ENCODE measurements around the gene NSD1.
"Not testable (repeated sequence)": the region's sequence is repeated elsewhere in the genome, so short reads cannot be mapped to it uniquely, and the experiment has no call there.

NSD1 gene

DNA sequence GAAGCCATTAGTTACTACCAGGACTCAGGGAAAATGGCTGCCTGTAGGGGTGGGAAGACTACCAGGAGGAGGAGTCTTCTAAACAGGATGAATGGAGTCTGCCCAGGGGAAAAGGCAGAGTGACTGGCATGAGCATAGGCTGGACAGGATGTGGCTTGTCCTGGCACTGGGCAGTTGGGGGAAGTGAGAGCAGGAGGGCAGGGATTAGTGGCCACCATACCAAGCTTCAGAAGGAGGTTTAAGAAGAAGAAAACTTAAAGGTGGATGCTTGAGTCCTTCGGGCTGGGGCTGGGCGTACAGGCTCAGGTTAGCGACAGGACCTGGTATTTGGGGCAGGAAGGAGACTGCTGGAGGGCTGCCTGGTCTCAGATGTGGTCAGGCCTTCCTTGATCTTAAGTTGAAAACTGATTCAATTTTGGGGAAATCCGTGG lies 5.0 kb upstream of the NSD1 start:
- no peak for DNase-seq (ENCODE audit: low read depth)

DNA sequence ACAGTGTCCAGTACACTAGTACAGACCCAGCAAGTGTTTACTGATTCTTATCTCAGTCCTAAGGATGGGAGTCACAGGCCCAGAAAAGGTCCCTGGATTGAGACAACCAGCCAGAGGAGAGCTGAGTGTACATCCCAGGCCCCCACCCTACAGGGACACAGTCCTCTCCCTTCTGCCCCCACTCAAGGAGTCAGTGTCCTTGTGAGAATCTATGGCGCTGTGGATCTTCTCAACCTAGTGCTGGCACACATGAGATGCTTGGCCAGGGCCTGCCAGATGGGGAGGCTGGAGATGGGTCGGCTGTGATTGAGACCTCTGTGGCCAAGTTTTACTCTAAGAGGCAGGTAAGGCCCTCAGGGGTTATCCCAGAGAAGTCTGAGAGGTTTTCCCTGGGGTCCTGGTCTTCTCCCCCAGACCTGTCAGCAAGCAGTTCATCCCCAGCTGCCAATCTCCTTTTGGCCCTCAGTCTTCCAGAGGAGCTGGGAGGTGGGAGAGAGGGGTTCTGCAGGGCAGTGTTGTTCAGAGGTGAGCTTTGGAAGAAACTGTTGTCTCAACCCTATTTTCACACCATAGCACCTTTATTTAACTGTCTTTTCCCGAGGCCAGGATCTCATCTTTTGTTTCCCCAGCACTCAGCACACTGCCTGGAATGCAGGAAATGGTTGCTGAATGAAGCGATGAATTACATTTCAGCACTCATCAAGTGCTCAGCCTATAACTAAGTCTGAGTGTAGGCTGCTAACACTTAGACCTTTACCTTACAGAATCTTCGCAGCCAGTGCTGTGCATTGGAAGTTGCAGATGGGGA lies 3.2 kb upstream of the NSD1 start:
- DNase-seq (ENCODE audit: low read depth), result no peak

DNA sequence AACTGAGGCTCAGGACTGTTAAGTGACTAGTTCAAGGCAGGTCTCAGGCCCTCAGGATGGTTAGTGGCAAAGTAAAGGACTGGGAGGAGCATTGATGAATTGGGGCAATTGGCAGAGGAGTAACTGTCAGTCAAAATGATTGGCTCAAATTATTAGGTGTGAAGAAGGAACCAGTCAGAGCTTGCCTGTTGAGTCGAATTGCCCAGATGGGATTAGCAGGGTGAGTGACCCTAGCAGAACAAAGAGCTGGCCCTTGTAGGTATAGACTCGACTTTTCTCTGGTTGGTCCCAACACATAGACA lies 2.6 kb upstream of the NSD1 start:
- DNase-seq (ENCODE audit: low read depth), result no peak

DNA sequence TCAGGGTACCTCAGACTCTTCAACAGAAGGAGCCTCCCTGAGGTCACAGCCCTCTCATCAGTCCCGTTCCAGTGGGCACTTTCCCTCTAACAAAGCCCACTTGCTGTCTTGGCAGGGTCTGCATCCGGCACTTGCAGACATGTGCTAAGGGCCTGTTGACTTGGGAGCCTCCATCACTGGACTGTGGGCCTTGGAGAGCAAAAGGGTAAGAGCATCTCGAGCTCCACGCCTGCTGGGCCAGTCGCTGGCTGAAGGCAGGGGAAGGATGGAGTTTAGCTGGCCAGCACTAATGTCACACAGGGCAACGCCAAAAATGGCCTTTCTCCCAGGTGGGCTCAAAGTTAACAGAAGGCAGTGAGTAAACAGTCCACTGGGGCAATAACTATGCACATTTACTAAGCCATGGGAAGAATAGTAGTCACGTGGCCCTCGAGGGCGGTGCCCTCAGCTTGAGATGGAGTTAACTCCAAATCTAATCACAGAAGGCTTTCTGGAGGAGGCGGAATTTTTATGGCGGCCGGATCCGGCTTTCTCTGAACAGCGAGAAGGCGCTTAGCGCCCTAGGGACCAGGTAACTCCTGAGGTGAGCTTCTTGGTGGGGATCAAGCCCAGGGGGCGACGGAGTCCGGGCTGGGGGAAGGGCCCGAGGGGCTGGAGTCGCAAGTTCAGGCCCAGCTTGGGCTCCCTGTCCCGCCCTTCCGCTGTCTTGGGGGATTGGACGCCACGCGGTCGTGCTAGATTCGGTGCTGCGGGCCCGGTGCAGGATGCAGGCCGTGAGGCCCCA lies 2.0 kb upstream of the NSD1 start:
- DNase-seq (ENCODE audit: low read depth), result no peak

DNA sequence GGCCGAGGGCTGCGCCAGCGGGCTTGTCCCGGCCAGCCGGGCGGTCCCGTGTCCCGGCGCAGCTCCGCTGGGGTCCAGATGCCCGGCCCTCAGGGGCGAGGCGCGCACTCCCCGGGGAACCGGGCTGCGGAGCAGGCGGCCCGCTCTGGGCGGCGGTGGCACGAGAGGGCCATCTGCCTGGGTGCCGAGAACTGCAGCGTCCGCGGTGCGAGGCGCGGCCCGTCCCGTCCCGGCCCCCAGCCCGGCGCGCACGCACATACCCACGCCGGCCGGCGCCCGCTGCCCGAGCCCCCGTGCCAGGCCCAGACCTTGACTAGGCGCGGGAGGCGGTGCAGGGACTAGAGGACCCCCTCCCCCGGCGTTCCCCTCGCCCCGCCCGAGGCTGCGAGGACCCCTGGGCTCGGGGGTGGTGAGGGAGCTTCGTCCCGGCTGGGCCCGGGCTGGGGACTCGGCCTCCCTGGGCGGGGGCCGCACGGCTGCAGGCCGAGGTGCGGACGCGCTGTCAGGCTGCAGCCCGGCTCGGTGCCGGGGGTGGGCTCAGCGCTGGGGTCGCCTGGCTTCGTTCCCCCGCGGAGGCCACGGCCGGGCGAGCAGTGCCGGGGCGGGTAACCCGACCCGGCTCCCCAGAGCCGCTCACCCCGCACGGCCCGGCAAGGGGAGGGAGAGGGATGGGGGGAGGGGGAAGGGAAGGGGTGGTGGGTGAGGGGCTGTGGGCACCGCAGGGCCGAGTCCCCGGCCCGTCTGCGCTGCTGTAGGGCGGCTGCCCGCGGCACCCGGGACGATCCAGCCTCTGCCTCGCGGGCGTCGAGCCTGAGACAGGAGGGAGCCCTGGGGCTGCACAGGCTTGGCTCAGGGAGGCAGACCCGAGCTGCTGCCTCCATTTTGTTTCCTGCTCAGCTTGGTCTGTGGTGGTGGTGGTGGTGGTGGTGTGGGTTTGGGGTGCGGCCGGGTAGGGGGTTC lies 1.2 kb upstream of the NSD1 start:
- no peak for DNase-seq (ENCODE audit: low read depth)

DNA sequence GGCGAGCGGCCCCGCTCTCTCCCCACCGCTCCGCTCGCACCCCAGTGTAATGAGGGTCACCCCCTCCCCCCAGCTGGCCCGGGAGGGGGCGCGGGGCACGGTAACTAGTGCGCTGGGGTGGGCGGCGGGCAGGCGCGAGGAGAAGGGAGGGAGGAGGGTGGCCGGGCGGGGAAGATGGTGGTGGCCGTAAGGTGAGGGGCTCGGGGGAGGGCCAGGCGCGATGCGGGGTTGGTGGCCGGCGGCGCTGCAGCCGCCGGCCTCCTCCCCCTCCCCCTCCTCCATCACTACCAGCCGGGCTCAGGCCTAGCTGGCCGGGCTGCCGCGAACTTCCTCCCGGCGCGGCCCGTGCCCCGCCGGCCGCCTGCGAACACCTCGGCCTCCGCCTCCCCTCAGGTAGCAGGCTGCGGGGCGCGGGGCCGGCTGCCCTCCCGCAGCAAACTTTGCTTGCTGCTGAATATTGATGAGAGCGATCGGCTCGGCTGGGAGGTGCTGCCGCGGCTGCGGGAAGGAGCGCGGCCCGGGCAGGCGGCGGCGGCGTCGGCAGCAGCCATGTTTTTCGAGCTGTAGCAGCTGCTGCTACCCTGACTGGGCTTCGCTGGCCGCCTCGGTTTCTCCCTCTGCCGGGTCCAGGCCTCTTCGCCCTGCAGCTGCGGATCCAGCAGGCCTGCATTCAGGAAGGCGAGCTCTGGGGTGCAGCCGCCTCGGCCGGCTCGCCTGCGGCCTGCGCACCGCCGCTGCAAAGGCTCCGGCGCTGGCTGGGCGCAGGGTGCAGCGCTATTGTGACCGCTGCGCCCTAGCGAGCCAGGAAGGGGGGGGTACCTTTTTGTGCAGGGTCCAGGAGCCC lies 502 bp downstream of the NSD1 start:
- no peak for DNase-seq (ENCODE audit: low read depth)

DNA sequence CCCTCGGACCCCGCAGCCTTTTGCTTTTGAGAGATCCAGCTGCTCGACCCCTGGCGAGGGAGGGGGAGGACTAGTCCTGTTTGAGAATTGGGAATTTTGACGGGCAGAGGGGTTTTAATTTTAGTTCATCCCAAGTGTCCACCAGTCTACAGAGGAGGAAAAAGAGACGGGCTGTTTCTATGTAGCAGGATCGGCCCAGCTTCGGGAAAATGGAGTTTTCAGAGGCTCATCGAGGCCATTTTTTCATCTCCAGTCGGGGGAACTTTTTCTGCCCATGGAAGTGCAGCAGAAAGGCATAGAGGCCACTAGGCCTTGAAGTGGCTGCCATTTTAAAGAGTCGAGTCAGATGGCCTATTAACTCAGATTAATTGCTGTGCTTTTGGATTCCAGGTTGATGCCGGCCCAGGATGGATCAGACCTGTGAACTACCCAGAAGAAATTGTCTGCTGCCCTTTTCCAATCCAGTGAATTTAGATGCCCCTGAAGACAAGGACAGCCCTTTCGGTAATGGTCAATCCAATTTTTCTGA lies 1.2 kb downstream of the NSD1 start:
- DNase-seq (ENCODE audit: low read depth), result no peak

DNA sequence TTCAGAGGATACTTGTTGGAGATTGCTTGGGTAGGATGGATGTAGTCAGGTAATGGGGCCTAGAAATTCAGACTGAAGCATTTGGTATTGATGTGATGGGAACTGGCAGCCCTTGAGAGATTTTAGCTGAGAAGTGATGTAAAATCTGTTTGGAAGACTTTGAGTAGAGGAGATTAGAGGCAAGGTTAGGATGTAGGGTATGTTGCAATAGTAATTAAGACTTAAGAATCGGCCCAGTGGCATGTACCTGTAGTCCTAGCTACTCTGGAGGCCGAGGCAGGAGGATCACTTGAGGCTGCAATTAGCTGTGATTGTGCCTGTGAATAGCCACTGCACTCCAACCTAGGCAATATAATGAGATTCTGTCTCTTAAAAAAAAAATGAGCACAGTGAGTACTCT lies 6.7 kb downstream of the NSD1 start:
- DNase-seq (ENCODE audit: low read depth), result no peak

DNA sequence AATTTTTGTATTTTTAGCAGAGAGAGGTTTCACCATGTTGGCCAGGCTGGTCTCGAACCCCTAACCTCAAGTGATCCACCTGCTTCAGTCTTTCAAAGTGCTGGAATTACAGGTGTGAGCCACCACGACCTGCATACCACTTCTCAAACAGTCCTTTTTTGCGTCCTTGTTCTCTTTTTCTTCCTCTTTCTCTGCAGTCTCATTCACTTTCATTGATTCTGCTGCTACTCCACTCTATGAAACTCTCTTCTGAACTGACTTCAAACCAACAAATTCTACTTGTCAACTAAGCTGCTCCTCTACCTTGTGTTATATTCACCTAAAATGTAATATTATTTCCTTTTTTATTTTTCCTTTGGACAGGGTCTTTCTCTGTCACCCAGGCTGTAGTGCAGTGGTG lies 7.9 kb downstream of the NSD1 start:
- no peak for DNase-seq (ENCODE audit: low read depth)

DNA sequence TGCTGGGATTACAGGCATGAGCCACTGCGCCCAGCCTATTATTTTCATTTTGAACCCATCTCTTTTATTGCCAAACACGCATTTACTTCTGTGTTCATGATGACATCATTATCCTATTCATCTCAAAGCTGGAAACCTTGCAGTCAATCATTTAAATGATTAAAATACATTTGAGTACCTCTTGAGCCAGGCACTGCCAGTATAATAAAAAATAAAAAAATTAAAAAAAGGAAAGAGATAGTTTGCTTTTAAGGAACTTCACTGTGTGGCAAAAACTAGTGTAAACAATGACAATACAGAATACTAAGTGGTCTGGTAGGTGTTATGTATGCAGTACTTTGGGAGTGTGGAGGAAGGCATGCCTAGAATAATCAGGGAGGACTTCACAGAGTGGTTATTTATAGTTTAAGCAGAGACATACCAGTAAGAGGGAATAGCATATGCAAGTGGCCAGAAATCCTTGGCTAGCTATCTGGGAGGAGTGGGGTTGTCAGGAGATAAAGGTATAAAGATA lies 8.6 kb downstream of the NSD1 start:
- no peak for DNase-seq (ENCODE audit: low read depth)

DNA sequence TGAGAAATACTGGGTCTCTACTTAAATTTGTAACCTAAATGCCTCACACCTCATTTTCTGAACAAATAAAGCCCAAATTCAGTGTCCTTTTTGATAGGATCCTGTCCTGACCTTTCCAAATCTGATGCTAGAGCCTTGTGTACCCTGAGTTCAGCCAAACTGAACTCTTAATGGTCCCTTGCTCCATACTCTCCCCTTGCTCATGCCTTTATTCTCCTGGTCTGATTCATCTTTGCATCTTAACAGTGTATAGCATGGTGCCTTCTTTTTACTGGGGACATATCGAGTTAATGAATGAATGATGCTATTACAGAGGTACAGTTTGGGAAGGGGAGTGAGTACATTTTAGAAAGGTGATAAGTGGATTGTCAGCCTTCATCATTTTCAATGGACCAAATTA lies 9.2 kb downstream of the NSD1 start:
- DNase-seq (ENCODE audit: low read depth), result no peak

DNA sequence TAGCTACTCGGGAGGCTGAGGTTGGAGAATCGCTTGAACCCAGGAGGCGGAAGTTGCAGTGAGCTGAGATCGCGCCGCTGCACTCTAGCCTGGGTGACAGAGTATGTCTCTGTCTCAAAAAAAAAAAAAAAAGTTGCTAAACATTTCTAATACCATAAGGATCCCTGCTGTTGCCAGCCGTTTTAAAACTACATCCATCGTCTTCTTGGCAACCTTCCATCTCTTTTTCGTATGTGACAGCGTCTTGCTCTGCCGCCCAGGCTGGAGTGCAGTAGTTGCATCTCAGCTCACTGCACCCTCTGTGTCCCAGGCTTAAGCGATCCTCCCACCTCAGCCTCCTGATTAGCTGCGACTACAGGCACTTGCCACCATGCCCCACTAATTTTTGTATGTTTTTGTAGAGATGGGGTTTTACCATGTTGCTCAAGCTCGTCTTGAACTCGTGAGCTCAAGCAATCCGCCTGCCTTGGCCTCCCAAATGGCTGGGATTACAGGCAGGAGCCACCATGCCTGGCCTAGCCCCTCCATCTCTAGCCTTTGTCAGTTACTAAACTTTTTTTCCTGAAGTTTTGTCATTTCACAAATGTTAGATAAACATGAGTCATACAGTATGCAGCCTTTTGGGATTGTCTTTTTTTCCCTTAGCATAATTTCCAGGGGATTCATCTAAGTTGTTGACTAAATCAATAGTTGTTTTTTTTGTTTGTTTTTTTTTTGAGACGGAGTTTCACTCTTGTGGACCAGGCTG lies 13.5 kb downstream of the NSD1 start:
- no peak for DNase-seq (ENCODE audit: low read depth)

DNA sequence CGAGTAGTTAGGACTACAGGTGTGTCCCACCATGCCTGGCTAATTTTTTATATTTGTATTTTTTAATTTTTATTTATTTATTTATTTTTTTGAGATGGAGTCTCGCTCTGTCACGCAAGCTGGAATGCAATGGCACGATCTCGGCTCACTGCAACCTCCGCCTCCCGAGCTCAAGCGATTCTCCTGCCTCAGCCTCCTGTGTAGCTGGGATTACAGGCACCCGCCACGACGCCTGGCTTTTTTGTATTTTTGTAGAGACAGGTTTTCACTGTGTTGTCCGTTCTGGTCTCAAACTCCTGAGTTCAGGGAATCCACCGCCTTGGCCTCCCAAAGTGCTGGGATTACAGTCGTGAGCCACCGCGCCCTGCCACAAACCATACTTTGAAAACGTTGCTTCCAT lies 16.5 kb downstream of the NSD1 start:
- DNase-seq (ENCODE audit: low read depth), result not testable (repeated sequence)

DNA sequence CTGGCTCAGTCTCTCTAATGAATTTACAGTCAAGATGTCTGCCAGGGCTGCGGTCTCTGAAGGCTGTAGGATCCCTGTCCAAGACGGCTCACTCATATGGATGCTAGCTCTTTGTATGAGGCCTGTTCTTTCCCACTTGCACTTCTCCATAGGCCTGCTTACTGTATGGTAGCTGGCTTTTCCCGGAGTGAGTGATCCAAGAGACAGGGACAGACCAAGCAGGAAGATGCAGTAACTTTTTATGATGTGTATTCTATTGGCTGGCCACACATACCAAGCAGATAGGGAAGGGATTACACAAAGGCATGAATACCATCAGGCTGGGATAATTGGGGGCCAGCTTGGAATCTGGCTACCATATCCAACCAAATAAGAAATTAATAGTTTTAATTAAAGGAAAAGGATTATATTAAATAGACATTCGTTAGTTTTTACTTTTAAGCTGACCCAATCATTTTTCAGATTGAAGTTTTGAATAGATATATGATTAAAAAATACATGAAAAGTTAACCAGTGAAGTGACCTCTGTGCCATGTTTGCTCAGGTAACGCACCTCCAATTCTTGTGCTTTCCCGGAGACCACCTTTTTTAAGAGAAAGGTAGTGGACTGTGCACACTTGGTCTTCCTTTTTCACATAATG lies 20.6 kb downstream of the NSD1 start:
- no peak for DNase-seq (ENCODE audit: low read depth)

DNA sequence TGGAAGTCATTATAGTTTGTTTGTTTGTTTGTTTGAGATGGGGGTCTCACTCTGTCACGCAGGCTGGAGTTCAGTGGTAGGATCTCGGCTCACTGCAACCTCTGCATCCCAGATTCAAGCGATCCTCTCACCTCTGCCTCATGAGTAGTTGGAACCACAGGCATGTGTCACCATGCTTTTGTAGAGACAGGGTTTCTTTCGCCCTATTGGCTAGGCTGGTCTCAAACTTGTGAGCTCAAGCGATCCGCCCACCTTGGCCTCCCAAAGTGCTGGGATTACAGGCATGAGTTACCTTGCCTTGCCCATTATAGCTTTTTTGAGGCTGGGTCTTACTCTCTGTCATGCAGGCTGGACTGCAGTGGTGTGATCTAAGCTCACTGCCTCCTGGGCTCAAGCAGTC lies 28.8 kb downstream of the NSD1 start:
- DNase-seq (ENCODE audit: low read depth), result no peak

DNA sequence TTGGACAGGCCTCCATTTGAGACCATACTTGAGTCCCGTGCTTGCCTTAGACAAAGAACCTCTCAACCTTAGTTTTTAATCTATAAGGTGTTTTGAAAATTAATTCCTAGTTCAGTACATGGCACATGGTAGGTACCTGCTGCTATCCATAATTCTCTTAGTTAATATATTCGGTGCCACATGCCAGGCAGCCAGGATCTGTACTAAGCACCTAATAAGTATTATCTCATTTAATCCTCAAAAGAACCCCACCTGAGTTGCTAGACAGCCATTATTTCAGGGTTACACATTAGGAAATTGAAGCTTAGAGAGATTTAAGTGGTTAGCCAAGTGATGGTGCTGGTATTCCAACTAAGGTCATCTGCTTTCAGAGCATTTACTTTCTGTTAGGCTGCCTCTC lies 29.9 kb downstream of the NSD1 start:
- no peak for DNase-seq (ENCODE audit: low read depth)

DNA sequence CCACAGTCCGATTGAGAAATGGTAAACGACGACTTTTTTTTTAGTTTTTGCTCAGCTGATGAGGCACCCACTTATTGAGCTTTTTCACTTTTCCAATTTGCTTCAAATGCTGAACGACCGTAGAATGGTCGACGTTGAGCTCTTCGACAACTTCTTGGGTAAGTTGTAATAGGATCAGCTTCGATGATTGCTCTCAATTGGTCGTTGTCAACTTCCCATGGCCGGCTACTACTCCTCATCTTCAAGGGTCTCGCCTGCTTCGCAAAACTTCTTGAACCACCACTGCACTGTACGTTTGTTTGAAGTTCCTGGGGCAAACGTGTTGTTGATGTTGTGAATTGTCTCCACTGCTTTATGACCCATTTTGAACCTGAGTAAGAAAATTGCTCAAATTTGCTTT lies 35.7 kb downstream of the NSD1 start:
- DNase-seq (ENCODE audit: low read depth), result no peak

DNA sequence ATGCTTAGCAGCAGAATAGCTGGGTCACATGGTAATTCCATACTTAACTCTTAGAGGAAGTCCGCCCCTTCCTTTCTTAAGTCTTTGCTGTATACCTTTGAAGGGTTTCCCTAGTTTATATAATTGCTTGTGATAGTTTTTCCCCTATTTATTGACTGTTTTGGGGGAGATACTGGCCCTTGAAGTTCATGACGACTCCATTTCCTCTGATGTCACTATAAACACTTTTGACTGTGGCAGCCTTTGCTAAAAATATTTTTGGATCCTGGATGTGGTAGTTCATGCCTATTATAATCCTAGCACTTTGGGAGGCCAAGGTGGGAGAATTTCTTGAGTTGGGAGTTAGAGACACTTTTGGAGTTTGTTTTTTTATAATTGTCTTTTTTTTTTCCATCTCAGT lies 38.4 kb downstream of the NSD1 start:
- DNase-seq (ENCODE audit: low read depth), result no peak

DNA sequence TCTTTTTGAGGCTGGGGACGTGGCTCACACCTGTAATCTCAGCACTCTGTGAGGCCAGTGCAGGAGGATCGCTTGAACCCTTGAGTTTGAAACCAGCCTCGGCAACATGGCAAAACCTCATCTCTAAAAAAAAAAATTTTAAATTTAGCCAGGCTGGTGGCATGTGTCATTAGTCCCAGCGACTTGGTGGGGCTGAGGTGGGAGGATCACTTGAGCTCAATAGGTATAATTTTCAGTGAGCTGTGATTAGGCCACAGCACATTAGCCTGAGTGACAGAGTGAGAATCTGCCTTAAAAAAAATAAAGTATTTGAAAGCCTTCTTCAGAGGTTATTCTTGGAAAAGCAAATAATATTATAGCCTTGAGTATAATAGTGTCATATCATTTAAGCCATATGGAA lies 41.8 kb downstream of the NSD1 start:
- no peak for DNase-seq (ENCODE audit: low read depth)

DNA sequence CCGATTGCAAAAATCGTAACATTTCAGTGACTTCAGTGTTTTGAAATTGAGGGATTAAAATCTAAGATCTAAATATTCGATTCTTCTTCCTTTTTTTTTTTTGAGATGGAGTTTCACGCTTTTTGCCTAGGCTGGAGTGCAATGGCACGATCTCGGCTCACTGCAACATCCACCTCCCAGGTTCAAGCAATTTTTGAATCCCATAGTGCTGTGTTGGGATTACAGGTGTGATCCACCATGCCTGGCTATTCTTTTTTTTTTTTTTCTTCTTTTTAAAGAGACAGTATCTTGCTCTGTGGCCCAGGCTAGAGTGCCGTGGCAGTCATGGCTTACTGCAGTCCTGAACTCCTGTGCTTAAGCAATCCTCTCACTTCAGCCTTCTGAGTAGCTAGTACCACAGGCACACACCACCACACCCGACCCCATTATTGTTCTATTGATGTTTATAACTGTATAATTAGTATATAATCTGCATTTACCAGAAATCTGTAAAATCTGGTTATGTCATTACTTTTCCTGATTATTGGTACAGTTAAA lies 42.7 kb downstream of the NSD1 start:
- no peak for DNase-seq (ENCODE audit: low read depth)

All from non-pigmented ciliary epithelial cell (primary cell).